CD14-positive monocyte (primary cell): ENCODE data around the gene SPATA9. TPM values are rescaled to one million over a fixed set of nuclear protein-coding genes. Genes with fewer than 3 reads are reported as not detected.

Experiments
- DNase-seq, 3 donors: peaks; one replicate each; pipeline ENCODE4 v3.0.0-alpha.2; 2011 to 2022
- H2AFZ ChIP-seq: 2 replicates; pipeline ENCODE4 v1.6.0; 2012; ENCODE audit warnings: mild to moderate bottlenecking, low read depth, low read length, inconsistent platforms; ENCODE audit not compliant: insufficient read depth, poor library complexity, severe bottlenecking
- H3K27ac ChIP-seq, 2 donors: 1 replicate in 1 of 2; 2 replicates in 1 of 2; pipeline ENCODE4 v1.5.1; 2012 to 2013; ENCODE audit warnings: low read length in 2 of 2, control low read depth in 1 of 2, inconsistent platforms in 1 of 2, low read depth in 1 of 2, mild to moderate bottlenecking in 1 of 2
- H3K27me3 ChIP-seq, 2 donors: one replicate each; pipeline versions ENCODE4 v1.6.0 to v1.6.1; 2011 to 2013; ENCODE audit warnings: low read length in 2 of 2; ENCODE audit not compliant: control insufficient read depth in 2 of 2, insufficient read depth in 2 of 2
- H3K36me3 ChIP-seq, 2 donors: replicated peaks in 1 of 2; 1 replicate in 1 of 2; 2 replicates in 1 of 2; pipeline versions ENCODE4 v1.5.1 to v1.6.1; 2012 to 2013; ENCODE audit warnings: low read length in 2 of 2, control low read depth in 1 of 2, inconsistent platforms in 1 of 2, mild to moderate bottlenecking in 1 of 2; ENCODE audit not compliant: insufficient read depth in 2 of 2, control insufficient read depth in 1 of 2
- H3K4me1 ChIP-seq, 2 donors: 1 replicate in 1 of 2; 2 replicates in 1 of 2; pipeline versions ENCODE4 v1.5.1 to v1.6.1; 2012 to 2013; ENCODE audit warnings: low read length in 2 of 2, control low read depth in 1 of 2, inconsistent platforms in 1 of 2, mild to moderate bottlenecking in 1 of 2, moderate library complexity in 1 of 2; ENCODE audit not compliant: insufficient read depth in 2 of 2, control insufficient read depth in 1 of 2
- H3K4me2 ChIP-seq: replicated peaks from 2 replicates; pipeline ENCODE3; 2012; ENCODE audit warnings: low read length, moderate library complexity, mild to moderate bottlenecking; ENCODE audit not compliant: poor library complexity, severe bottlenecking; ENCODE audit errors: extremely low read depth
- H3K4me3 ChIP-seq, 3 experiments: fragments of 200-600 bp in 1 of 3; sonication (generic) in 1 of 3; replicated peaks in 1 of 3; 1 replicate in 2 of 3; 2 replicates in 1 of 3; pipeline ENCODE4 v1.5.1; 2011 to 2013; ENCODE audit warnings: low read length in 3 of 3, mild to moderate bottlenecking in 3 of 3, control low read depth in 2 of 3, low read depth in 2 of 3, inconsistent platforms in 1 of 3, moderate library complexity in 1 of 3
- H3K79me2 ChIP-seq: 2 replicates; pipeline ENCODE4 v1.6.0; 2012; ENCODE audit warnings: mild to moderate bottlenecking, control low read depth, inconsistent platforms, low read length, moderate library complexity; ENCODE audit not compliant: insufficient read depth
- H3K9ac ChIP-seq: 2 replicates; pipeline ENCODE4 v1.6.0; 2017; ENCODE audit warnings: low read length, mild to moderate bottlenecking; ENCODE audit not compliant: insufficient read depth, poor library complexity, severe bottlenecking
- H3K9me3 ChIP-seq, 2 donors: replicated peaks in 1 of 2; 1 replicate in 1 of 2; 2 replicates in 1 of 2; pipeline versions ENCODE4 v1.5.1 to v1.6.1; 2012 to 2013; ENCODE audit warnings: low read length in 2 of 2, control low read depth in 1 of 2; ENCODE audit not compliant: control insufficient read depth in 1 of 2, insufficient read depth in 1 of 2
- H4K20me1 ChIP-seq: 2 replicates; pipeline ENCODE4 v1.6.0; 2012; ENCODE audit warnings: mild to moderate bottlenecking, low read length, control low read depth, moderate library complexity; ENCODE audit not compliant: insufficient read depth
- H3K27ac Mint-ChIP-seq, 7 donors: one replicate each; pipeline ENCODE4 v1.8.0; 2020; ENCODE audit warnings: mild to moderate bottlenecking in 7 of 7, mixed read lengths in 7 of 7, moderate library complexity in 6 of 7, inconsistent platforms in 2 of 7
- H3K27me3 Mint-ChIP-seq, 3 donors: one replicate each; pipeline ENCODE4 v1.8.0; 2021 to 2022; ENCODE audit warnings: low read depth in 3 of 3, mild to moderate bottlenecking in 3 of 3, mixed read lengths in 3 of 3, moderate library complexity in 3 of 3, inconsistent platforms in 1 of 3
- H3K36me3 Mint-ChIP-seq, 2 donors: one replicate each; pipeline ENCODE4 v1.8.0; 2020; ENCODE audit warnings: mixed read lengths in 2 of 2, inconsistent platforms in 1 of 2, mild to moderate bottlenecking in 1 of 2
- H3K4me1 Mint-ChIP-seq: one replicate; pipeline ENCODE4 v1.8.0; 2020; ENCODE audit warnings: mild to moderate bottlenecking, mixed read lengths
- H3K4me3 Mint-ChIP-seq, 2 donors: one replicate each; pipeline ENCODE4 v1.8.0; 2020; ENCODE audit warnings: mild to moderate bottlenecking in 2 of 2, mixed read lengths in 2 of 2, moderate library complexity in 1 of 2
- H3K9me3 Mint-ChIP-seq, 7 donors: one replicate each; pipeline ENCODE4 v1.8.0; 2020 to 2022; ENCODE audit warnings: mixed read lengths in 7 of 7, mild to moderate bottlenecking in 6 of 7, moderate library complexity in 6 of 7, inconsistent platforms in 2 of 7
- WGBS: methylation state at CpG from one replicate; pipeline ENCODE4 v1.1.5; 2013; ENCODE audit warnings: missing lambda C conversion rate; ENCODE audit not compliant: insufficient coverage; 5-methylcytosine and 5-hydroxymethylcytosine counted together
- intact Hi-C, 2 donors: fragments of 100-400 bp; cut with micrococcal nuclease; formaldehyde crosslinking; loops; one replicate each; pipeline versions ENCODE4 v1.15.0 to v1.15.1; 2023
- polyA plus RNA-seq, 3 donors: library from polyadenylated mRNA; depleted of rRNA in 1 of 3; unstranded in 2 of 3; stranded (reverse) in 1 of 3; fragments of 300-500 nt in 2 of 3; fragments of >200 nt in 1 of 3; fragmentation: Illumina TruSeq in 2 of 3; gene quantifications; 1 replicate in 2 of 3; 2 replicates in 1 of 3; pipeline ENCODE4 v1.2.3, GENCODE V29; 2012 to 2021
- TF ChIP-seq, protein P1 (sequence below): fragments of 200-600 bp; IDR thresholded peaks from one replicate; pipeline ENCODE4 v1.8.0; 2022; ENCODE audit warnings: antibody characterized with exemption, mild to moderate bottlenecking

SPATA9 gene
- polyA plus RNA-seq, 3 donors, result not detected

DNA sequence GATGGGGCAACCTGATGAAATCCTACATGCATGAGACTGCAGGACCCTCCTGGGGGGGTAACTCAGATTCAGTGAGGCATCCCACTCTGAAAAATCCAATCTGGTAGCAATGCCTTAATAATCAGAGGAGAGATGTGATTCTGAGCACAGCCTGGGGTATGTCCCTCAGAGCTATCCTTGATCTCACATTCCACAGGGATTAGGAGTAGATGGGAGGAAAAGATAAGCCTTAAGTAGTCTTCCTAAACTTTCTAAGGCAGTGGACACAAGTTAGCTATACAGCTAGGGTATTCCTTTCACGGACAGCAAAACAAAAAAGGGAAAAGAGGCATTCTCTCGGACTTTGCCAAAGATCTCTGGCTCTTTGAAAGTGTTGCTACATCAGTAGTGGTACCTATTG, 3.9 kb upstream of the SPATA9 start:
- H3K27ac ChIP-seq, result no peak overlapping the region
- Mint-ChIP-seq H3K27me3 (peaks cover 0 to 1% (median 0%) of the 10 kb centered on the region in 3 donors), H3K27ac (no peak overlapping the region), H3K4me1 (no peaks in the 10 kb centered on the region), H3K9me3 (peaks cover 0 to 5% (median 1%) of the 10 kb centered on the region in 7 donors), H3K36me3 (peaks cover 0 to 1% of the 10 kb centered on the region in 2 donors), H3K4me3 (no peak overlapping the region)
- H2AFZ ChIP-seq, result no peak overlapping the region
- no peaks in the 10 kb centered on the region for H3K4me1 ChIP-seq
- H3K36me3 ChIP-seq, result no peaks in the 10 kb centered on the region
- intact Hi-C loops, result no loop called here
- no peaks in the 10 kb centered on the region for H3K27me3 ChIP-seq
- no CpG with 5 or more reads among the region's 2 CpGs for WGBS
- no peak overlapping the region for H3K4me2 ChIP-seq
- no peak overlapping the region for H3K4me3 ChIP-seq
- TF ChIP-seq, protein P1, sequence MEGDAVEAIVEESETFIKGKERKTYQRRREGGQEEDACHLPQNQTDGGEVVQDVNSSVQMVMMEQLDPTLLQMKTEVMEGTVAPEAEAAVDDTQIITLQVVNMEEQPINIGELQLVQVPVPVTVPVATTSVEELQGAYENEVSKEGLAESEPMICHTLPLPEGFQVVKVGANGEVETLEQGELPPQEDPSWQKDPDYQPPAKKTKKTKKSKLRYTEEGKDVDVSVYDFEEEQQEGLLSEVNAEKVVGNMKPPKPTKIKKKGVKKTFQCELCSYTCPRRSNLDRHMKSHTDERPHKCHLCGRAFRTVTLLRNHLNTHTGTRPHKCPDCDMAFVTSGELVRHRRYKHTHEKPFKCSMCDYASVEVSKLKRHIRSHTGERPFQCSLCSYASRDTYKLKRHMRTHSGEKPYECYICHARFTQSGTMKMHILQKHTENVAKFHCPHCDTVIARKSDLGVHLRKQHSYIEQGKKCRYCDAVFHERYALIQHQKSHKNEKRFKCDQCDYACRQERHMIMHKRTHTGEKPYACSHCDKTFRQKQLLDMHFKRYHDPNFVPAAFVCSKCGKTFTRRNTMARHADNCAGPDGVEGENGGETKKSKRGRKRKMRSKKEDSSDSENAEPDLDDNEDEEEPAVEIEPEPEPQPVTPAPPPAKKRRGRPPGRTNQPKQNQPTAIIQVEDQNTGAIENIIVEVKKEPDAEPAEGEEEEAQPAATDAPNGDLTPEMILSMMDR, result no peak
- H3K79me2 ChIP-seq, result no peaks in the 10 kb centered on the region
- H3K9ac ChIP-seq, result no peak overlapping the region
- no peaks in the 10 kb centered on the region for H4K20me1 ChIP-seq
- no peaks in the 10 kb centered on the region for H3K9me3 ChIP-seq
- DNase-seq, result no peak

DNA sequence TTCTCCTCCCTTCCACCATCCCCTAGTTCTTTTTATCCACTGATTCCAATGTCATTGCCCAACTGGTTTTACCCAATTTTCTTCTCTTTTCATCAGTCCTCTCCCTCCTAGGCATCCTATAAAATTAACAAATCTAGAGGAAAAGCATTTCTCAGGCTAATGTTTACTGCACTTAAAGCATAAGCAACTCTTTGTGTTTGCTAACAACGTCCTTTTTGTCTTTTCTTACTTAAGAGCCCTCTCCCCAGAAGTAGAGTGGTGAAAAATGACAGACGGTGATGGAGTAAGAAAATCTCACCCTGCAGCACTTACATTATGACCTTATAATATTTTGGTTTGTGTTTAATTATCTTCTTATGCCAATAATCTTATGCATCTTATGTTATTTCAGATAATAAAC, 1.6 kb upstream of the SPATA9 start:
- Mint-ChIP-seq H3K9me3 (peaks cover 0 to 3% (median 0%) of the 10 kb centered on the region in 7 donors), H3K27me3 (peaks cover 0 to 1% (median 0%) of the 10 kb centered on the region in 3 donors), H3K27ac (no peak overlapping the region), H3K4me1 (no peaks in the 10 kb centered on the region), H3K36me3 (no peaks in the 10 kb centered on the region), H3K4me3 (no peak overlapping the region)
- no peak overlapping the region for H3K4me3 ChIP-seq
- TF ChIP-seq, protein P1, result no peak
- no peak for DNase-seq
- no peaks in the 10 kb centered on the region for H4K20me1 ChIP-seq
- H3K79me2 ChIP-seq, result no peaks in the 10 kb centered on the region
- H2AFZ ChIP-seq, result no peak overlapping the region
- H3K27ac ChIP-seq, result no peak overlapping the region
- H3K4me2 ChIP-seq, result no peak overlapping the region
- intact Hi-C loops, result no loop called here
- H3K9ac ChIP-seq, result no peak overlapping the region
- no peaks in the 10 kb centered on the region for H3K9me3 ChIP-seq
- H3K4me1 ChIP-seq, result no peaks in the 10 kb centered on the region
- no peaks in the 10 kb centered on the region for H3K36me3 ChIP-seq
- no CpG with 5 or more reads among the region's 2 CpGs for WGBS
- H3K27me3 ChIP-seq, result no peaks in the 10 kb centered on the region
